DMS153 treated with DMSO at 0.1 percent for 48 hours (cell line): ENCODE data around the gene PLSCR5.

Experiments
- DNase-seq: peaks from one replicate; lab custom pipeline; 2025; ENCODE audit not compliant: unreplicated experiment; lab: John Stamatoyannopoulos, UW

The PLSCR5 gene

GRCh38 chr3:146605106-146605505, at the start of gene PLSCR5:
PLSCR5 (minus strand) TSS chr3:146605346; CDS start chr3:146605212, 134 bp downstream.
- DNase-seq: no peak

DNA sequence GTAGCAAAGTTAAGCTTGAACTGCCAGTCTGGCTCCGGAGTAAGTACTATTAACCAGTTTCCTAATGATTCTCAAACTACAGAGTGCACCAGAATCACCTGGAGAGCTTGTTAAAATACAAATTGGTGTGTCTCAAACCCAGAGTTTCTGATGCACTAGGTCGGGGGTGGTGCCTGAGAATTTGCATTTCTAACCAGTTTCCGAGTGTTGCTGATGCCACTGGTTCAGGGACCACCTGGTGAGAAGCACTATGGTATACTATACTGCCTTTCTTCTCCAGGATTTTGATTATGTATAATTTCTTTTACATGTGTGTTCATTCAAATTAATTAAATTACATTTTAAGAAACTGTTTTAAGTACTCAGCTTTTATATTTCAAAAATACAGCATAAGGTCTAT, 48.8 kb upstream of the PLSCR5 start:
- no peak for DNase-seq

DNA sequence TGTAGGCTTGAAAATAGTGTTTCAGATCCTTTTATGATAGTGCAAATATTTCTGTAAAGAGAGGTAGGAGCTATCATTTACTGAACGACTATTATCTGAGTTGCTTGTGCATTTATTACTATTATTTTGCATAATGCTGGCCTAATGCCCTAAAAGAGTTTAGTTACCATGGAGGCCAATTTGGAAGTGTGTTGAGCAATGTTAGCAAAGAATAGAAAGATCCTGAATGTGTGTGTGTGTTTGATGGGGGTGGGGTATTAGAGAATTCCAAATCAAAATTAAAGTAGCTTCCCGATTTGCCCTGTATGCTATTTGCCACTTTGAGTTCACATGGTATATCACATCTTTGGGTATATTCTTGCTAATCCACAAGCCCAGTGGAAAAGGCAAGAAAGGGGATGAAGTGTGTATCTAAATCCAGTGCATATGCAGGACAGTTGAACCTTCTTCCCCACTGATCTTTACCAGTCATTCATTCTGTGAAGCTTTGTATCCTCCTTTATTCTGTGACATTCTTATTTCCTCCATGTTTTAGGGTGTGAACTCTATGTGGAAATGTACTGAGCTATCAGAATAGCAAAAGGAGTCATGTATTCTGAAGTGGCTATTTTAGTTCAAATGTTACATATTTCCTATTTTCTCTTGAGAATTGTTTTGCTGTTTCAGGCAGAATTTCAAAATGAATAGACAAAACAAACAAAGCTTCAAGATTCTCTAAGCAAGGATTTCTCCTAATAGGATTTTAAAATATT, 45.7 kb upstream of the PLSCR5 start:
- DNase-seq: no peak

DNA sequence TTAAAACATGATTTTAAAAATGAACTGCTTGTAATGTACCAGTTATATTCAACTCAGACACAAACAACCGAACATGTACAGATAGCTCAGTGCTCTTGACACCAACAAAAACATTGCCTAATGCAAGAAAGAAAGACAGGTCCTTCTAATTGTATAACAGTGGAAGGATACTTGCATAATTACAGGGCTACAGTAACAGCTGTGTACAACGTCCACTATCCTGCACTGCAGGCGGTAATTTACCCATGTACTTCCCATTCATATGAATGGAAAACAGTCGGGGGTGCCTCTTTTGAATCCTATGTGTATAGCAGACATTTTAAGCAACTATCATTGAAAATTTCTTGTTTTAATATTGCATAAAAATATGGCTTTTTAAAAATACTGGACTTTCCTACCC, 41.1 kb upstream of the PLSCR5 start:
- DNase-seq: no peak

DNA sequence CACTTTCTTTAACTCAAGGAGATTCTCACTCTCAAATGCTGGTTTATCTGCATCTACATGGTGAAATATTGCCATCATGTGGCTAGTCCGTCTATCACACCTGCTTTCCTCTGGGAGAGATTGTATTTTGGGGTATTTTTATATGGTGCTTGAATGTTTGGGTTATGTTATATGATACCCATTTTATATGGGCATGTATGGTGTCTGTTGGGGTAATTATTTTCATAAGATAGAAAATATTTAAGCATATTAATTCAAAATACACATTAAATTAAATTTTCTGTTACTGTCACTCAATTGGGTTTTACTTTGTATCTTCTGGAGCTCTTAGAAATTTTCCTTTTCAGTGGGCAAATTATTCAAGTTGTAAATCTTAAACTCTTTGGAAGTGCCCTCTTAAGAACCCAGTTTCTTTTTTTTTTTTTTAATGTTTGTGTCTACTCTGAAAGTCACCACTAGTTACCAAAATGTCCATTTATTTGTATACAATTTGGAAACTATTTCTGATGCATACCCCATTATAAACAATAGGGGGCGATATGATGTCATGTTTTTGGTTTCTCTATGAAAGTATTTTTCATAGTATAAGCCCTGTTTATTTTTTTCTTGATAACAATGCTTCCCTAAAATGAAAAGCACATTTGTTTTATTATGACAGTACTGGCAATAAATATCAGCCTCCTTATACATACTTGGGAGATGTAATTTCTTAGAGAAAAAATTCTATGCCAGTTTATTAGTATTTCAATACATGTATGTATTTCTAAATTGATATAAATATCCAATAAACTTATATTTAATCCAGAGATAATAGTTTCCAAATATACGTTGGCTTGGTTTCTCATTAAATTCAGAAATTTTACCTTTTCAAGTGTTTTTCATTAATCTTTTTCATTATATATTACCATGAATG, 36.1 kb upstream of the PLSCR5 start:
- DNase-seq: peak; percentile 57

GRCh38 chr3:146640361-146640760, 35.2 kb upstream of the PLSCR5 start:
- no peak for DNase-seq

DNA sequence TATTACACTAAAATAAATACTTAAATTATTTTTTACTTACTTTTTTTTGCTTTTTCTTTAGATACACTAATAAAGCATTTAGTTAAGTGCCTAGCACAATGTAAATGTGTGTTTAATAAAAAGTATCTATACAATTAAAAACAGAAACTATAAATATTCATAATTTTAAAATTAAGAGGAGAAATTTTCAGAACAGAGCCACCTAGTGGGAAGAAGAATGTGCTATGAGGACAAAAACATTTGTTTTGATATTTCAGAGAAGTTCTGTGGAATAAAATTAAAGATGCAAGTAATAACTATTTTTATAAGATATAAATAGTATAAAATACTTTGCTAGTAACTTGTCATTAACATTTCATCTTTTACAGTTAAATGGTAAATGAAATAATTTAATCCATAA, 33.6 kb upstream of the PLSCR5 start:
- DNase-seq: no peak

- DNase-seq: no peak
Measured at GRCh38 chr3:146637871-146638270, 32.7 kb upstream of the PLSCR5 start.

DNA sequence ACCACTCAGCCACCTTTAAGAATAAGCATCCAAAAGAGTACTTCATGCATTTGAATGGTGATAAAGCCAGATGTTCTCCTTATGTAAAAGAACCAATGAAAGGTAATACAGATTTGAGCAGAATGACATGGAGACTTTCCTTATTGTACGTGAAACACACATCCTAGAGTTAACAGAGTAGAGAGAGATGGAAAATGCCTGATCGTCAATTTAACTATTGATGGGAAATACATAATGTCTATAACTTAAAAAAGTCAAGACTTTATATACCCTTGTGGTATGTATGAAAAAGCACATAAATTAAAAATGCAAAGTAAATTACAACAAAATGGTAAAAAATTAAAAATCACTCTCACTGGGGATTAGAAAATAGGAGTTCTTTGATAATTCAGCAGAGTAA, 31.7 kb upstream of the PLSCR5 start:
- DNase-seq: no peak

DNA sequence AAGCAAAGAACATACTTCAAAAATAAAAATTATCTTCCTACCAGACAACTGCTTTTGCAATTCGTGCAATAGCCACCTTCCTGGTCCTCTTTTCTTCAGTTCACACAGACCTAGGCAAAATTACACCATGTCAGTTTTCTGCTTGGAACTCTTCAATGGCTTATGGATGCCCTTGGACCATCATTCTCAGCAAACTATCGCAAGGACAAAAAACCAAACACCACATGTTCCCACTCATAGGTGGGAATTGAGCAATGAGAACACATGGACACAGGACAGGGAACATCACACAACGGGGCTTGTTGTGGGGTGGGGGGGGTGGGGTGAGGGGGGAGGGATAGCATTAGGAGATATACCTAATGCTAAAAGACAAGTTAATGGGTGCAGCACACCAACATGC, 29.2 kb upstream of the PLSCR5 start:
- DNase-seq: no peak

GRCh38 chr3:146628671-146629070, 23.5 kb upstream of the PLSCR5 start:
- DNase-seq: no peak

GRCh38 chr3:146626403-146627122, 21.4 kb upstream of the PLSCR5 start:
- peak; percentile 55 for DNase-seq

DNA sequence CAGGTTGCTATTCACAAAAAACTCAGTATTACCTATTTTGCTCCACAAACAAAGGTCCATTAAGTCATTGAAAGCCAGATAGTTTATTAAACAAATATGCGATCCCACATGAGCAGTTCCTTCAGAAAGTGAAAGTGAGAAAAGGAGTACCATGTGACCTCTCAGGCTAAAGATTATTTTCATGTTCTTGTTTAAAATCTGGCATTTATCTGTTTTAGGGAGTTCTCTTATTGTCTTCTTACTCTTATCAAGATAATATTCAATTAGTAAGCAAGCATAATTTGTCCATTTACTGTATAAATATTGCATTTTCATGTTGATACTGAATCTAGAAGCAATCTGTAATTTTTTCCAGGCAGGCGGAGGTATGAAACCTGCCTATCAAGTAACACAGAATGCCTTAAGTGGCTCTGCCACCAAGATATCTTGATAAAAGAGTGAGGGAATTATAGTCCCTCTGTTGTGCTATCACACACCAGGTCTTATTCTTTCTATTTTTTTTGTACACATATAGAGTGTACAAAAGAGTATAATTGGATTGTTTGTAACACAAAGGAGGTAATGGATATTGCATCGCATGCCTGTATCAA, 20.1 kb upstream of the PLSCR5 start:
- no peak for DNase-seq

- no peak for DNase-seq
Measured at GRCh38 chr3:146621723-146622122, 16.6 kb upstream of the PLSCR5 start.

DNA sequence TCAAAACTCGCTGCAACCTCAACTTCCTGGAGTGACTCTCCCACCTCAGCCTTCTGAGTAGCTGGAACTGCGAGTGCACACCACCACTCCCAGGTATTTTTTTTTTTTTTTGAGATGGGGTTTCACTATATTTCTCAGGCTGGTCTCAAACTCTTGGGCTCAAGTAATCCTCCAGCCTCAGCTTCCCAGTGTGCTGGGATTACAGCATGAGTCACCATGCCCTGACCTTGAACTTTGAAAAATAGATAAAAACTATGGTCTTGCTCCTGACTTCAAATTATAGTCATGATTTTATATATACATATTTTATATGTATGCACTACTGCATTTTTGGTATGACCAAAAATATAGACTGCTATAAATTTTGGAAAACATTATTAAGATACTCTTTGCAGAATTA, 6.9 kb upstream of the PLSCR5 start:
- no peak for DNase-seq

DNA sequence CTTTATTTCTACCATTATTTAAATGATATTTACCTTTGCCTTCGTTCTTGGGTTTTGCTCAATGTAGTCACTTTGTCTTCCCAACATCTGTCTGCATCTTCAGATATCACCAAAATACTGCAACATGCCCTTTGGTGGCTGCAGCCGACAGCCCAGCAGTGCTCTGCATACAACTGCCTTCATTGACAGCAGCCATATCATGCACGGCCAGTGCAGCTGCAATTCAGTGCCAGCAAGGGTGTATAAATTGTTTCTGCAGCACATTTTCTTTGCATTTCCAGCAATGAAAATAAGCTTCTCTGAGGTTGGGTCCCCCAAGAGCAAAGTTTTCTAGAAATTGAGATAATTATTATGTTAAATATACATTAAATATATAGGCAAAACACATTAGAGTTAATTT, 6.0 kb upstream of the PLSCR5 start:
- no peak for DNase-seq

- DNase-seq: no peak
Measured at GRCh38 chr3:146598535-146598934, 6.6 kb downstream of the PLSCR5 start.

DNA sequence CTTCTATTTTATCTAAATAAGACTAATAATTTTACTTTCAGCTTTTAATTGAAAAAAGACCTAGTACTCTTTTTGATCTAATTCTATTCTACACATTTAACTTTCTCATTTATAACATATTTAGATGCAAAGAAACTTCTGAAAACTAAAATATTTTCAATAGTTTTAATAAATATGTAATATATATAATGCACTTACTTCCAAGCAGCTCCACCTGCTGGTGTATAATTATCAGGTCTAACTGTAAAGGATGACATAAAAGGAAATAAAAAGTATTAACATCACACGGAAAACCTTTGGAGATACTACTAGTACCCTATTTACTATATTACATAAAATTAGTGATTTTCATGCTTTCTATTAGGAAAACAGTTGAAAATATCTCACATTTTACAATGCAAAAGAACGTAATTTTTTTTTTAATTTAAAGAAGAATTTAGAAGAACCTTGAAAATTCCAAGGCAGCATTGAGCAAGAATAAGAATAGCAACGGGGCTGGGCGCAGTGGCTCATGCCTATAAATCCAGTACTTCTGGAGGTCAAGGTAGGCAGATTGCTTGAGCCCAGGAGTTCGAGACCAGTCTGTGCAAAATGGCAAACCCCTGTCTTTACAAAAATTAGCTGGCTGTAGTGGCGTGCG, 10.2 kb downstream of the PLSCR5 start:
- DNase-seq: no peak

- DNase-seq: no peak
Measured at GRCh38 chr3:146593776-146594175, 11.4 kb downstream of the PLSCR5 start.

DNA sequence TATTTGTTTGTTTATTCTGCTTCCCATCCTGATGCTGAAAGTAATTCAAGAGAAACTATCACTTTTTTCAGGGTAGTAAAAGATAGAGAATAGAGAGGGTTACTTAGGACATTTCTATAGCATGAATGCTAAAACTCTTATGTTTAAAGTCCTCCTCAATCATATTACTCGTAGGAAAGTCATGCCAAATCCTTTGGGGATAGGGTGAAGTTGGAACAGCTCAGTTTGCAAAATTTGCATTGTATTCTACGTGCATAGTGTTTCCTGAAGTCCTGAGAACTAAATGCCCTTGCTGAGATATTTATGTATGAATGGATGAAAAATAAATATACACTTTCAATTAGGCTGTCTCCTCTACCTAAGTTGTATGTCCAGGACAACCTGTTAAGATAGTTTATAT, 14.6 kb downstream of the PLSCR5 start:
- DNase-seq: no peak
